Vagina (tissue), 2 donors: ENCODE data around the gene HSD11B2. TPM values are rescaled to one million over a fixed set of nuclear protein-coding genes. Genes with fewer than 3 reads are reported as not detected.

Experiments used
- DNase-seq, 2 donors: peaks; one replicate each; pipeline ENCODE4 v3.0.0-alpha.2; 2017; ENCODE audit errors: extremely low spot score in 2 of 2
- H3K27ac ChIP-seq: fragments of 200-600 bp; sonication (generic); one replicate; pipeline ENCODE4 v1.5.1; 2019
- H3K27me3 ChIP-seq: fragments of 200-600 bp; sonication (generic); one replicate; pipeline ENCODE4 v1.5.1; 2019
- H3K36me3 ChIP-seq, 2 donors: fragments of 200-600 bp; sonication (generic); one replicate each; pipeline ENCODE4 v1.5.1; 2017 to 2019
- H3K4me1 ChIP-seq: fragments of 200-600 bp; sonication (generic); one replicate; pipeline ENCODE4 v1.5.1; 2019
- H3K4me3 ChIP-seq, 2 donors: fragments of 200-600 bp; sonication (generic); 1 replicate in 1 of 2; 2 replicates in 1 of 2; pipeline ENCODE4 v1.5.1; 2016 to 2019
- H3K9me3 ChIP-seq: fragments of 200-600 bp; sonication (generic); one replicate; pipeline ENCODE4 v1.5.1; 2019
- POLR2A ChIP-seq, 2 donors: fragments of 450-650 bp; IDR thresholded peaks; one replicate each; pipeline ENCODE4 v1.6.1; 2017; ENCODE audit warnings: antibody characterized with exemption in 2 of 2, mild to moderate bottlenecking in 2 of 2, moderate library complexity in 2 of 2
- POLR2AphosphoS5 ChIP-seq, 2 donors: sonication (generic); formaldehyde crosslinking; IDR thresholded peaks; one replicate each; pipeline ENCODE4 v1.9.0; 2017; ENCODE audit warnings: antibody characterized with exemption in 2 of 2, mild to moderate bottlenecking in 2 of 2, low read depth in 1 of 2; ENCODE audit not compliant: insufficient read depth in 1 of 2
- intact Hi-C: fragments of 100-400 bp; cut with DNase I; formaldehyde crosslinking; loops from one replicate; pipeline ENCODE4 v1.15.1; 2023
- total RNA-seq: library from RNA; depleted of rRNA; stranded (reverse); fragments of >200 nt; gene quantifications from one replicate; pipeline ENCODE4 v1.2.3, GENCODE V29; 2016
- TF ChIP-seq, protein P1 (sequence below), 3 experiments: fragments of 450-650 bp in 2 of 3; fragments of 200-600 bp in 1 of 3; sonication (generic) in 1 of 3; IDR thresholded peaks; one replicate each; pipeline ENCODE4 v1.5.1; 2017 to 2019; ENCODE audit warnings: antibody characterized with exemption in 3 of 3, mild to moderate bottlenecking in 2 of 3, moderate library complexity in 2 of 3

HSD11B2 gene
- total RNA-seq, 1 donor from 2014 or later, result 30.2 TPM

DNA sequence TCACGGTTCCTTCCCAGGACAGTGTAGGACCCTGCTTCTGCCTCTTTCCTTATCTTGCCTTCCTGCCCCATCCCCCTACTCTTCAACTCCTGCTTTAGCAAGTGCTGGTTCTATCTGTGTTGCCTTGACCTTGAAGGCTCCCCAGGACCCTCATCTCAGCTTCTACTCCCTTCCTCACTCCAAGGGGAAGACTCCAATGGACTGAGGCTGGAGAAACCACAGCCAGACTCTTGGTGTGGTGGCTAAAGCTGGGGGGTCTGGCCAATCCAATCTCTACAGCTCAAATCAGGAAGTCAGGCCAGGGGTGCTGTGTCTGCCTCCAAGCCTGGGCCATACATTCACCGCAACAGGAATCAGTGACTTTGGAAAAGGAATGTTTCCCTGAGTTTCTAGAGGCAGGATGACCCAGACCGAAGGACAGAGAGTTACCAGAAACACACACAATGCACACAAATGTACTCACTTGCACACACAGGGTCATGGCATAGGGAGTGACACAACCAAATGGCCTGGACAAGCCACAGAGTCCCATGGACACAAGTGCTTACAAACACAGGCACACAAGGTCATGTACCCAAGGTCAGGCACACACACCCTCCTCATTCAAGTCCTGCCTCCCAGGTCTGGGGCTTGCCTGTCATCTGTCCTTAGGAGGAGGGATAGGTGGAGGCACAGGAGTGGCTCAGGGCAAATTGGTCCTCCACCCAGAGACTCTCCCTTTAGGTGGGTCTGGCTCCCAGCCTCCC lies 1.7 kb upstream of the HSD11B2 start:
- no peak for DNase-seq
- Histone ChIP-seq H3K9me3 (no peaks in the 10 kb centered on the region), H3K4me1 (peaks cover 67% of the 10 kb centered on the region), H3K27ac (peak overlapping the region; percentile 78), H3K4me3 (no peak overlapping the region), H3K27me3 (no peaks in the 10 kb centered on the region), H3K36me3 (no peaks in the 10 kb centered on the region)
- intact Hi-C loops, result no loop called here
- TF ChIP-seq POLR2A (IDR thresholded peaks at IDR 0.05) (no peak), POLR2AphosphoS5 (IDR thresholded peaks at IDR 0.05; ENCODE audit: insufficient read depth in 1 of 2, low read depth in 1 of 2) (no peak)
- TF ChIP-seq, protein P1, sequence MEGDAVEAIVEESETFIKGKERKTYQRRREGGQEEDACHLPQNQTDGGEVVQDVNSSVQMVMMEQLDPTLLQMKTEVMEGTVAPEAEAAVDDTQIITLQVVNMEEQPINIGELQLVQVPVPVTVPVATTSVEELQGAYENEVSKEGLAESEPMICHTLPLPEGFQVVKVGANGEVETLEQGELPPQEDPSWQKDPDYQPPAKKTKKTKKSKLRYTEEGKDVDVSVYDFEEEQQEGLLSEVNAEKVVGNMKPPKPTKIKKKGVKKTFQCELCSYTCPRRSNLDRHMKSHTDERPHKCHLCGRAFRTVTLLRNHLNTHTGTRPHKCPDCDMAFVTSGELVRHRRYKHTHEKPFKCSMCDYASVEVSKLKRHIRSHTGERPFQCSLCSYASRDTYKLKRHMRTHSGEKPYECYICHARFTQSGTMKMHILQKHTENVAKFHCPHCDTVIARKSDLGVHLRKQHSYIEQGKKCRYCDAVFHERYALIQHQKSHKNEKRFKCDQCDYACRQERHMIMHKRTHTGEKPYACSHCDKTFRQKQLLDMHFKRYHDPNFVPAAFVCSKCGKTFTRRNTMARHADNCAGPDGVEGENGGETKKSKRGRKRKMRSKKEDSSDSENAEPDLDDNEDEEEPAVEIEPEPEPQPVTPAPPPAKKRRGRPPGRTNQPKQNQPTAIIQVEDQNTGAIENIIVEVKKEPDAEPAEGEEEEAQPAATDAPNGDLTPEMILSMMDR (IDR thresholded peaks at IDR 0.05), result no peak

DNA sequence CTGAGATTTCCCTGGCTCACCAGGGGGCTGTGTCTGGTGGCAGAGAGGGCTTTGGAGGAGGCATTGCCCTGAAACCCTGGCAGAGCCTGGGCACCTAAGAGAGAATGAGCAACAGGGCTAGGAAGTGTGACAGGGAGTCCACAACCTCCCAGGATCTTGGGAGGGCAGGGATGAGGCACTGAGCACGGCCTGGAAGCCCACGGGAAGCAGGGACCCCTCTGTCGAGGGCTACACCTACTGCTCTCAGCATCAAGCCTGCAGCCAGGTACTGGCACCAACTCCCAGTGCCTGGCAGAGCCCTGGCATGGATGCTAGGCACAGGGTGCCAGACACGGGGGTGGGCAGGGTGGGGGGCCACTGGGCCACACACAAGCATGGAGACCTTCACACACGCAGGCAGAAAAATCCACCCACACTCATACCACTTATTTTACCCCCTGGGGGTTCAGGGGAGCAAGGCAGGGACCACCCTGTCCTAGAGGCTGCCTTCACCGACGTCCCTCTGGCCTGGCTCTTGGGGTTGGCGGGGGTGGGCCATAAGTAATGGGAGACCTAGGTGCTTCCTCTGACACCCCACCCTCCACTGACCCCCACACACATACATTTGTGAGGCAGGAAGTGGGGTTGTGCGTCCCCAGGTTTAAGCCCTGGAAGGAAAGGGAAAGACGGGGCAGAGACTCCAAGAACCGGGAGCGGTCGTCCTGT lies 970 bp upstream of the HSD11B2 start:
- peak overlapping the region; percentile 78 for H3K27ac ChIP-seq
- no peaks in the 10 kb centered on the region for H3K27me3 ChIP-seq
- H3K4me1 ChIP-seq, result peaks cover 67% of the 10 kb centered on the region

GRCh38 chr16:67430504-67430976 lies 381 bp upstream of the HSD11B2 start:
- Histone ChIP-seq H3K36me3 (no peaks in the 10 kb centered on the region), H3K9me3 (no peaks in the 10 kb centered on the region), H3K27ac (peak overlapping the region; percentile 78), H3K4me1 (peaks cover 67% of the 10 kb centered on the region), H3K27me3 (no peaks in the 10 kb centered on the region), H3K4me3 (peak overlapping the region; percentile 49 to 54)
- intact Hi-C loops, result loop anchor here (2.0 kb wide), 1 partner anchor 34 kb away; no protein-coding TSS in a partner anchor
- DNase-seq, result no peak
- TF ChIP-seq POLR2A (IDR thresholded peaks at IDR 0.05), result no peak
- TF ChIP-seq POLR2AphosphoS5 (IDR thresholded peaks at IDR 0.05; ENCODE audit: insufficient read depth in 1 of 2, low read depth in 1 of 2), result peak in 1 of 2 donors; percentile 26
- TF ChIP-seq, protein P1 (IDR thresholded peaks at IDR 0.05), result no peak

More for the DNA sequence above, 970 bp upstream of the HSD11B2 start:
- DNase-seq, result no peak
- Histone ChIP-seq H3K36me3 (no peaks in the 10 kb centered on the region), H3K9me3 (no peaks in the 10 kb centered on the region), H3K4me3 (peak overlapping the region; percentile 49 to 54)
- intact Hi-C loops, result loop anchor here (2.0 kb wide), 1 partner anchor 35 kb away; no protein-coding TSS in a partner anchor
- no peak for TF ChIP-seq POLR2AphosphoS5 (IDR thresholded peaks at IDR 0.05; ENCODE audit: insufficient read depth in 1 of 2, low read depth in 1 of 2)
- TF ChIP-seq, protein P1 (IDR thresholded peaks at IDR 0.05), result no peak
- TF ChIP-seq POLR2A (IDR thresholded peaks at IDR 0.05), result no peak

- peak overlapping the region; percentile 49 to 54 for H3K4me3 ChIP-seq
- no peak for DNase-seq
- no peaks in the 10 kb centered on the region for H3K9me3 ChIP-seq
- intact Hi-C loops, result loop anchor here (2.0 kb wide), 1 partner anchor 33 kb away; no protein-coding TSS in a partner anchor
- peaks cover 0 to 5% of the 10 kb centered on the region in 2 donors for H3K36me3 ChIP-seq
- H3K4me1 ChIP-seq, result peaks cover 66% of the 10 kb centered on the region
- no peaks in the 10 kb centered on the region for H3K27me3 ChIP-seq
- TF ChIP-seq, protein P1 (IDR thresholded peaks at IDR 0.05), result no peak
- TF ChIP-seq POLR2AphosphoS5 (IDR thresholded peaks at IDR 0.05; ENCODE audit: insufficient read depth in 1 of 2, low read depth in 1 of 2) (no peak), POLR2A (IDR thresholded peaks at IDR 0.05) (no peak)
- peak overlapping the region; percentile 78 for H3K27ac ChIP-seq
Measured at GRCh38 chr16:67431775-67432505, 1.0 kb downstream of the HSD11B2 start.
